GM21526 (cell line): Measurements from ENCODE around the gene MTMR2.

Experiments
- ATAC-seq: cut with Tn5 transposase; IDR thresholded peaks from one replicate; pipeline ENCODE4 v1.9.1; 2021; ENCODE audit warnings: moderate library complexity; ENCODE audit not compliant: unreplicated experiment, low FRiP score

MTMR2 gene

DNA sequence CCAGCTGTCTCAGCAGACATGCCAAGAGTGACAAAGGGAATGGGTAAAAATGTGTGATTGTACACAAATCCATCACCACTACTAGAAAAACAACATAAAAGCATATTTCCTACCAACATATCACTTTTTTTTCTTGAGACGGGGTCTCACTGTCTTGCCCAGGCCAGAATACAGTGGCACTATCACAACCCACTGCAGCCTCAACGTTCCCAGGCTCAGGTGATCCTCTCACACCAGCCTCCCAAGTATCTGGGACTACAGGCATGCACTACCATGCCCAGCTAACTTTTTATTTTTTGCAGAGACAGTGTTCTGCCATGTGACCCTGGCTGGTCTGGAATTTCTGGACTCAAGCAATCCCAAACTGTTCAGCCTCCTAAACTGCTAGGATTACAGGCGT lies 5.2 kb downstream of the MTMR2 start:
- no peak for ATAC-seq

GRCh38 chr11:95918056-95918455 lies 5.9 kb downstream of the MTMR2 start:
- no peak for ATAC-seq

DNA sequence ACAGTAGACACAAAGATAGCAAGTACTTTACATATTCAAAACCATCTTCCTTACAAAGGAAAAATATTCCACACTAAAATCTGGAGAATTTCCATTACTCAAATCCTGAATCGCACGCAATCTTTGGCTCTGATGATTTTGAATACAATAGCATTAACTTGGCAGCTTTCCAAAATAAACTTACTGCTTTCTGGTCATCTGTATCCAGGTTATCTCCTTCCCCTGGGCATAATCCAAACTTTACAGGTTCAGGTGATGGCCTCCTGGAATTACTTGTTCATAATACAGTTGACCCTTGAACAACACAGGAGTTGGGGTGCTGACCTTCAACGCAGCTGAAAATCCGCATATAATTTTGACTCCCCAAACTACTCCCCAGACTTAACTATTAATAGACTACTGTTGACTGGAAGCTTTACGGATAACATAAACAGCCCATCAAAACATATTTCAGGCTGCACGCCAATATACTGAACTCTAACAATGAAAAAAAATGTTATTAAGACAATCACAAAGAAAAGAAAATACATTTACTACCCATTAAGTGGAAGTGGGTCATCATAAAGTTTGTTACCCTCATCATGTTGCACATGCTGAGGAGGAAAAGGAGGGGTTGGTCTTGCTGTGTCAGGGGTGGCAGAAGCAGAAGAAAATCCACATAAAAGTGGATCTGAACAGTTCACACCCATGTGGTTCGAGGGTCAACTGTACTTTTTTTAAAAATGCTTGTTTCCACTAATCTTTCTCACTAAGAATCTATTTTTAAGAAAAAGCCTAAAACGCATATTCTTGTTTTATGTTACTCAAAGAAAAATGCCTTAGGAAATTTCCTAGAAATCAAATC lies 6.5 kb downstream of the MTMR2 start:
- ATAC-seq: no peak

GRCh38 chr11:95916049-95916448 lies 7.9 kb downstream of the MTMR2 start:
- no peak for ATAC-seq

- ATAC-seq: no peak
Measured at GRCh38 chr11:95915051-95915450, 8.9 kb downstream of the MTMR2 start.

- ATAC-seq: no peak
Measured at GRCh38 chr11:95913830-95914615, 9.9 kb downstream of the MTMR2 start.

GRCh38 chr11:95912902-95913560 lies 10.9 kb downstream of the MTMR2 start:
- ATAC-seq: no peak

GRCh38 chr11:95911369-95911759 lies 12.5 kb downstream of the MTMR2 start:
- no peak for ATAC-seq

- ATAC-seq: no peak
Measured at GRCh38 chr11:95910638-95911368, 13.1 kb downstream of the MTMR2 start.

DNA sequence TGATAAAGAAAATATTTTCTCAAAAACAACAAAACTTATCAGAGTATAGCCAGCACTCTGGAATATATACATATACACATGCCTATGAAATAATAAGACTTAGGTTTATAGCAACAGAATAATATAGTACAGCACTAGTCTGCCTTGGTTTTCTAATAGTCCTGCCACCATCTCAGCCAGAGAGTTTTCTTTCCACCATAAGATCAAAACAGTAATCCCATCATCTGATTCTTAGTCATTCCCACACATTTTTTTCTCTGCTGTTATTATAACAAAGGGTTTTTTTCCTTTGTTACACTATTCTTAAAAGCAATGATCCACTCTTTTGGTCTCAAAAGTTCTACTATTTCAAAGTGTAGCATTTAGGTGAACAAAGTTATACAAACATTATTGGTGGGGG lies 15.1 kb downstream of the MTMR2 start:
- ATAC-seq: no peak

DNA sequence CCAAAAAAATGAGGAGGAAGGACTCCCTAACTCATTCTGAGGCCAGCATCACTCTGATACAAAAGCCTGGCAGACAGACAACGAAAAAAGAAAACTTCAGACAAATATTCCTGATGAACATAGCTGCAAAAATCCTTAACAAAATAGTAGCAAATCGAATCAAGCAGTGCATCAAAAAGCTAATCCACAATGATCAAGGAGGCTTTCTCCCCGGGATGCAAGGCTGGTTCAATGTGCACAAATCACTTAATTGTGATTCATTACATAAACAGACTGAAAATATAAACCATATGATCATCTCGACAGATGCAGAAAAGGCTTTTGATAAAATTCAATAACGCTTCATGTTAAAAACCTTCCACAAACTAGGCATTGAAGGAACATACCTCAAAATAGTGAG lies 16.4 kb downstream of the MTMR2 start:
- ATAC-seq: no peak

DNA sequence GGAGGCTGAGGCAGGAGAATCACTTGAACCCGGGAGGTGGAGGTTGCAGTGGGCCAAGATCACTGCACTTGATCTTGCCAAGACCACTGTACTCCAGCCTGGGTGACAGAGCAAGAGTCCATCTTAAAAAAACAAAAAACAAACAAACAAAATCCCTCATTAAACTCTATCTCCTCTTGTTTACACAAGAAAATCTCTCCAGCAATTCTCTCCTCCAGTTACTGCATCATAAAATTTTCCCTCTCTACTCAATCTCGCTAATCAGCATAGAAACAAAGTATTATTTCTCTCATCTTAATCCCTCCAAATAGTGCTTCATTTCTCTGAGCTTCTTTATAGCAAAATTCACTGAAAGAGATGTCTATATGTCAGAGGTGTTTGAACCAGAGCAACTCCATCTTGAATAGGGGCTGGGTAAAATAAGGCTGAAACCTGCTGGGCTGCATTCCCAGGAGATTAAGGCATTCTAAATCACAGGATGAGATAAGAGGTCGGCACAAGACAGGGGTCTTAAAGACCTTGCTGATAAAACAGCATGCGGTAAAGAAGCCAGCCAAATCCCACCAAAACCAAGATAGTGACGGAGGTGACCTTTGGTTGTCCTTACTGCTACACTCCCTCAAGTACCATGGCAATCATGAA lies 19.8 kb downstream of the MTMR2 start:
- ATAC-seq: no peak

GRCh38 chr11:95898782-95899181 lies 25.1 kb downstream of the MTMR2 start:
- ATAC-seq: no peak

DNA sequence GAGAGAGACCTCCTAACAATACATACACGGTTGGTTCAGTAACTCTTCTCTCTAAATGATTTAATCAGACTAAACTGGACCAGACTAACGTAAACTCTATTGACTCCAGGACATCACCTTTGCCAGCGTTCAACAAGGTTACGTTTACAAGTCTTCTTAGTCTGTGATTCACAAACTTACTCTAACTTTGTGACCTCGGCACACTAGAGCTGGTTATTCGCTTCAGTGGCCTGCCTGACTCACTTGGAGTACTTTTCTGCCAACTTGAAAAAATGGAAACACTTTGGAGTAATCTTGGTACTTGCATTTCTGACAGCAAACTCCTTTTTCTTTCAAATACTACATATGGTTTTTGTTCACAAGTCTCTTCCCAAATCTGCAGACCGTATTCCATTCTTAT lies 26.2 kb downstream of the MTMR2 start:
- no peak for ATAC-seq

- no peak for ATAC-seq
Measured at GRCh38 chr11:95895815-95896214, 28.1 kb downstream of the MTMR2 start.

DNA sequence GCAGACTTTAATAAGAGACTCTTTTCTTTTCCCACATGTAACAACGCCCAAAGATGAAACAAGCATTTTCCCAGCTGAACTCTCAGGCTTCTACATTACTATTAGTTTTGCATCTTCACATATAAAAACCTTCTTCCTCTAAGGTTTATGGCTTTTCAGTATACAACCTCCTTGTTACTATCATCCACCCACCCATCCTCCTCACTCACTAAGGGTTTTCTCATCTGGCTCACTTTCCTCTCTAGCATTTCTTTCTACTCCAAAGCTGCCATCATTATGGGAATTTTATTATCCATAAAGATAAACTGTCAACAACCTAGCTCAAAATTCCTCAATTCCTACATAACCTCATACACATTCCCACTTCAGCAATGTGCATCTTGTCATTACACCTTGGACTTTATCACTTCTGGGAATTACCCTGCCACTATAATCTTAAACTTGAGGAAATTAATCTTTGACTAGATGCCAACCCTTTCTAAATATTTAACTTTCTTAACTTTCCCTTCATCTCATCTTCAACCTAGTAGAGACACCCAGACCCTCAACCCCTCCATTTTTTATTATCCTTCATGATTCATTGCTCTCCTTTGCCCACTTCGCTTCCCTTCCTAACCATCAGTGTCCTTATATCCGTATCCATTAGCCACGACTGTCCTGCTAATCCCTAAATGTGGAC lies 30.9 kb downstream of the MTMR2 start:
- no peak for ATAC-seq

GRCh38 chr11:95892492-95892891 lies 31.4 kb downstream of the MTMR2 start:
- ATAC-seq: no peak

DNA sequence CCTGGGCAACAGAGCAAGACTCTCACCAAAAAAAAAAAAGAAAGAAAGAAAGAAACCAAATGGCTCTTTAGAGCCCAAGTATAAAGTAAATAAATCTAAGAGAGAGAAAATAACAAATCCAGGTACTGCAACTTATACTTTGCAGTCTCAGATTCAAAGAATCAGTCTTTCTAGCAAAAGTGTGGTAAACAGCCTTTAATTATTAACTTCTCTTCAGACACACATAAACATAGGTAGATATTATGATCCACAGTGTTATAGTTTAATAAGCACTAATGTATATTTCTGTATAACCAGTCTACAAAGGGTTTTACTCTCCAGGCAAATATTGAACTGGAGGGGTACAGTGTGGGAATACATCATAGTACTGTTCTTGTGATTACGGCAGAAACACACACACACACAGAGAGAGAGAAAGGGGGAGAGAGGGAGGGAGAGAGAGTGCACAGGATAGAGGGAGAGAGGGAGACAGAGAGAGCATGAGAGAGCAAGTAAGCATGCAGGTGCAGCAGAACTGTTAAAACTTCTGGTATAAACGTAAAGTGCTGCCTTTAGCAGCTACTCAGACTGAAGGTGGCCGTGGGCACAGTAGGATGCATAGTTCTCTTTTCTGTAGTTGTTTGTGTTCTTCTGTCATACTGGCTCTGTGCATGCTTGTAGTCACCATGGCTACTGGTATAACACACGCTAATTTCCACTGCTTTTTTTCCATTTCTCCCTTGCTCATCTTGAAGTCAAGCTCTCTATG lies 32.3 kb downstream of the MTMR2 start:
- peak; percentile 59 for ATAC-seq

DNA sequence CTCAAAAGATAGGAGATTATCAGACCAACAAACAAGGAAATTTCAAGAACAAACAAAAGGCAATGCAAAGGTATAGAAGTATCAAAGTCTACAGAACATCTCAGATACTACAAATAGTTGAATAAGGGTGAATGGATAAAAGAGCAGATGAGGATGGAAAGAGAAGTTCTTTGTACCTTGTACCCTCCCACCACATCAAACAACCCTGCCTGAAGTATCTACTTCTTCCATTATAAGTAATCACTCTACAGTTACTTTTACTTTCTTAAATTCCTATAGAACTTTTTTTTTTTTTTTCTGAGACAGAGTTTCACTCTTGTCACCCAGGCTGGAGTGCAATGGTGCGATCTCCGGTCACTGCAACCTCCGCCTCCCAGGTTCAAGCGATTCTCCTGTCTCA lies 35.1 kb downstream of the MTMR2 start:
- ATAC-seq: no peak
